GM23338 (cell line): ENCODE measurements around the gene NARS2.
"Not testable (repeated sequence)": the region's sequence is repeated elsewhere in the genome, so short reads cannot be mapped to it uniquely, and the experiment has no call there.

Experiments
- CREB1 ChIP-seq: fragments of 250-450 bp; sonication (Bioruptor Pico); IDR thresholded peaks from 2 replicates; pipeline ENCODE4 v1.5.0; 2020; ENCODE audit warnings: low read depth, mild to moderate bottlenecking, moderate library complexity
- CTCF ChIP-seq, 2 experiments: fragments of 200-600 bp in 1 of 2; sonication (generic) in 1 of 2; conservative IDR thresholded peaks; 2 replicates each; pipeline versions ENCODE4 v1.5.1 to v1.6.1; 2016 to 2017; ENCODE audit warnings: antibody characterized with exemption in 2 of 2, low read depth in 2 of 2, mild to moderate bottlenecking in 2 of 2, moderate library complexity in 1 of 2
- ETS1 ChIP-seq: IDR thresholded peaks from 2 replicates; pipeline ENCODE4 v1.6.1; 2016; ENCODE audit warnings: antibody characterized with exemption
- EZH2 ChIP-seq: fragments of 200-600 bp; sonication (generic); IDR thresholded peaks from one replicate; pipeline ENCODE4 v1.8.0; 2017; ENCODE audit warnings: antibody characterized with exemption, mild to moderate bottlenecking, low read depth; ENCODE audit not compliant: unreplicated experiment
- EZH2phosphoT487 ChIP-seq: fragments of 200-600 bp; sonication (generic); IDR thresholded peaks from one replicate; pipeline ENCODE4 v1.8.1; 2018; ENCODE audit warnings: antibody characterized with exemption; ENCODE audit not compliant: unreplicated experiment
- JUNB ChIP-seq: IDR thresholded peaks from one replicate; pipeline ENCODE4 v1.6.1; 2016; ENCODE audit warnings: antibody characterized with exemption; ENCODE audit not compliant: unreplicated experiment
- POLR2AphosphoS5 ChIP-seq: IDR thresholded peaks from 2 replicates; pipeline ENCODE4 v1.6.1; 2016; ENCODE audit warnings: antibody characterized with exemption, low read depth
- REST ChIP-seq: IDR thresholded peaks from one replicate; pipeline ENCODE4 v1.6.1; 2018; ENCODE audit warnings: antibody characterized with exemption; ENCODE audit not compliant: unreplicated experiment
- STAT1 ChIP-seq: IDR thresholded peaks from one replicate; pipeline ENCODE4 v1.6.1; 2016; ENCODE audit warnings: antibody characterized with exemption; ENCODE audit not compliant: unreplicated experiment

GRCh38 chr11:78601066-78601465 lies 26.4 kb upstream of the NARS2 start:
- TF ChIP-seq CTCF (conservative IDR thresholded peaks at IDR 0.05; ENCODE audit: low read depth in 2 of 2); POLR2AphosphoS5; EZH2; REST; CREB1 (CRISPR knock-in tag); EZH2phosphoT487; JUNB; ETS1; STAT1: not testable (repeated sequence)
